HUDEP-2 (cell line): ENCODE data around the gene RABAC1.
"Not testable (repeated sequence)": the region's sequence is repeated elsewhere in the genome, so short reads cannot be mapped to it uniquely, and the experiment has no call there.

Source experiments
- DNase-seq, 76 experiments: peaks; one replicate each; lab custom pipeline; 2025; ENCODE audit not compliant: unreplicated experiment in 76 of 76; lab: John Stamatoyannopoulos, UW

The RABAC1 gene

GRCh38 chr19:41951686-41952172 is 7.4 kb downstream of the RABAC1 start:
- peak in 66 of 76 experiments; percentile 16 to 95 (median 70) for DNase-seq

DNA sequence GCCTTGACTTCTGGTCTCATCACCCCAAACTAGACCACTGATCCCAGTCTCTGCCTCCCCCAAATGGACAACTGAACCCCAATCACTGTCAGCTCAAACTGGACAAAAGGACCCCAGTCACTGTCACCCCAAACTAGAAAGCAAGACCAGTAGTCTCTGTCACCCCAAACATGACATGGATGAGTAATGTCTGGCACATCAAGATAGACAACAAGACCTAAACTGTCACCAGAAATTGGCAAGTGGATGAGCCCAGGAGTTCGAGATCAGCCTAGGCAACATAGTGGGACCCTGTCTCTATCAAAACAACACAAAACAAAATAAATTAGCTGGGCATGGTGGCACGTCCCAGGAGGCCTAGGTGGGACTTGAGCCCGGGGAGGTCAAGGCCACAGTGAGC is 12.0 kb downstream of the RABAC1 start:
- DNase-seq, result no peak

DNA sequence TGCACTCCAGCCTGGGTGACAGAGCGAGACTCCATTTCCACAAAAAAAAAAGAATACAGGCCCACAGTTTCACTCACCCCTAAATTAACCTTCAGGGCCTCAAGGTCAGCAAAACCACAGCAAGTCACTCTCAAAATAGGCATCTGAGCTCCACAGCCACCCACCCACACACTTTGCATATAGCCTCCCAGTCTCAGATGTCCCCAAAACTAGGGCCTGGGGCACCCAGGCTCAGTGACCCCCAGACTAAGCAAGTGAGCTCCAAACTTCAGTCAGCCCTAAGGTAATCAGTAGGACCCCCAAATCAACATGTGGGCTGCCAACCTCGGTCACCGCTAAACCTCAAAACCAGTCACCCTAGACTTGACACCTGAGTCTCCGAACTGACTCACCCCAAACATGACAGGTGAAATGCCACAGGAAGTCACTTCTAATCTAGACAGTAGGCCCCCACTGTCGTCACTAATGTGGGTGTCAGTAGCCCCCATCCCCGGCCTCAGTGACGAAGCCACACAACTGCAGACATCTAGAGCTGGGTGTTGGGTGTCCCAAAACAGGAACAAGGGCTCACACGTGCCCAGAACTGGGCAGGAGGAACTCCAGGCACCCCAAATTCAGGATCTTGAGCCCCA is 13.9 kb downstream of the RABAC1 start:
- DNase-seq, result no peak

- DNase-seq, result no peak
These were observed 14.8 kb downstream of the RABAC1 start for GRCh38 chr19:41944336-41944735.

DNA sequence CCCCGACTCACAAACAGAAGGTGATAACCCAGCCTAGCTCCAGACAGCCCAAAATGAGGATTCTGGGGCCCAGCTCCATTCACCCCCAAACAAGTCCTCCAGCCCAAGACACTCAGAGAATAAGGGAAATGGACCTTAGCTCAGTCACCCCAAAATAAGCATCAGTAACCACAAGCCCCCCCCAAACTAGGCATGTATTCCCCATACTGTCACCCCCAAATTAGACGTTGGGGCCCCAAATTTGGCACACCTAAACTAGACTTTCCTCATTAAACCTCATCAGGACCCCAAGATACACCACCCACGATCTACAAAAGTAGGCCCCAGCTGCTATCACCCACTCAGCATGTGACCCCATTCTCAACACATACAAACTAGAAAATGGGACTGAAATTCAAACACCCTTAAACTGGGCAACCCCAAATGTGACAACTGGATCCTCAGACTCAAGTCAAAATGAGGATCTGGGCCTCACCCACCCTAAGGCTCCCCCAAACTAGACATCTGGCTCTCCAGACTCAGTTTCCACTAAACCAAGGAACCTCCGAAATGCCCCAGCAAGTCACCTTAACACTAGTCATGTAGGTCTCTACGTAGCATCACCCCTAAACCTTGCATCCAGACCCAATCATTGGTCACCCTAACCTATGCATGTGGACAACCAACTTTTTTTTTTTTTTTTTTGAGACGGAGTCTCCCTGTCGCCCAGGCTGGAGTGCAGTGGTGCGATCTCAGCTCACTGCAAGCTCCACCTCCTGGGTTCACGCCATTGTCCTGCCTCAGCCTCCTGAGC is 17.5 kb downstream of the RABAC1 start:
- no peak for DNase-seq

DNA sequence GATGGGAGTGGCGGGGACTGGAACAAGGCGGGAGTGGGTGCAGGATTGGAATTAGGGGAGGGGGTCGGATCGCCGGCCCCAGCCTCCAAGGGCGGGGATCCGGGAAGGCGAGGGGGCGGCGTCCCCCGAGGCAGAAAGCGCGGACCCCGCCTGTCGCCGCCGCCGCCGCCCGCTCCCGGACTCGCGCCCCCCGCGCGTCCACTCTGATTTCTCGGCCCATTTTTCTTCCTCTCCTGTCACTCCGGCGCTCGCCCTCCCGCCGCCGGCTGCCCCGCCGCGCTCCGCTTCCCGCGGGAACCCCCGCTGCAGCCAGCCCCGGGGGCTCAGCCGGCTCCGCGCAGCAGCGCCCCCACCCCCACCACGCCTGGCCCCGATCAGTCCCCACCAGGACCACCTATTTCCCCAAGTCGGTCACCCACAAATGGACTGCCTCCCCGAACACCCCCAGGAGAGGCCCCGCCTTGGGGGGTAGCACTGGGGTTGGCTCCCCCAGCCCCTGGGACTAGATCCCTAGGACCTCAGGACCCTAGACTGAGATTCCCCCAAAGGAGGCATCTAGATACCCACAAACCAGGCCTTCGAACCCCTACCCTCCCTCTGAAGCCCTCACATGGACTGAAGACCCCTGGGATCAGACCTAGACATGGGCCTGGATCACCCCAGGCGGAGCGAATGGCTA is 18.3 kb downstream of the RABAC1 start:
- no peak for DNase-seq

GRCh38 chr19:41939861-41940730 is 19.0 kb downstream of the RABAC1 start:
- no peak for DNase-seq

DNA sequence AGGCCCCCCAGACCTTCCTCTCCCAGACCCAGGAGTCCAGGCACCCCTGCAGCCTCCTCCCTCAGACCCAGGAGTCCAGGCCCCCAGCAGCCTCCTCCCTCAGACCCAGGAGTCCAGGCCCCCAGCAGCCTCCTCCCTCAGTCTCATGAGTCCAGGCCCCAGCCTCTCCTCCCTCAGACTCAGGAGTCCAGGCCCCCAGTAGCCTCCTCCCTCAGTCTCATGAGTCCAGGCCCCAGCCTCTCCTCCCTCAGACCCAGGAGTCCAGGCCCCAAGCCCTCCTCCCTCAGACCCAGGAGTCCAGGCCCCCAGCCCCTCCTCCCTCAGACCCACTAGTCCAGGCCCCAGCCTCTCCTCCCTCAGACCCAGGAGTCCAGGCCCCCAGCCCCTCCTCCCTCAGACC is 19.9 kb downstream of the RABAC1 start:
- DNase-seq, result not testable (repeated sequence)

DNA sequence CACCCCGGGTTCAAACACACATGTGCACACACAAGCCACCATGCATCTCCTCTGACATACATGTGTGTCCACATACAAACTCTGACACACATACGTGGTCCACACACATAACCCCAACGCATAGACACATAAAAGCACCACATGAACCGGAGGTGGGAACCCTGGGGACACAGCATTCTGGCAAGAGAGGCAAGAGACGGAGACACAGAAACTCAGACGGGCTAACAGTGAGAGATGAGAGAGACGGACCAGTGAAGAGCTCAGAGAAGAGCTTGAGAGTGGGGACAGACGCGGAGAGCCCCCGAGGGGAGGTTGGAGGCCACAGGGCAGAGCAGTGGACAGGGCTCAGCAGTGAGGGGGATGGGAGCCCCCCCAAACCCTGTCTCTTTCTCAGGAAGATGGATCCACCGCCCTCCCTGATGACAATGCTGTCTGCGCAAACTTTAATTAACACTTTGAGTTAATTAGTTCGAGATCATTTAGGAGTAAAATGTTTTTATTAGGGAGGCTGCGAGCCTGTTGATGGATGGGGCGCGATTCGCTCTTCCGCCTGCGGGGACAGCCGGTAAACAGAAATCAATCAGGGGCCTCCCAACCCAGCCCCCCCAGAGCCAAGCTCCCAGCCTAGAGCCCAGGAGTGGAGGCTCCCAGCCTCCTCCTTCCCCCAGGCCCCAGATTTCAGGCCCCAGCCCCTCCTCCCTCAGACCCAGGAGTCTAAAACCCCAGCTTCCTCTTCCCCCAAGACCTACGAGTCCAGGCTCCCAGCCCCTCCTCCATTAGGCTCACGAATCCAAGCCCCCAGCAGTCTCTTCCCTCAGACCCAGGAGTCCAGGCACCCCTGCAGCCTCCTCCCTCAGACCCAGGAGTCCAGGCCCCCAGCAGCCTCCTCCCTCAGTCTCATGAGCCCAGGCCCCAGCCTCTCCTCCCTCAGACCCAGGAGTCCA is 21.3 kb downstream of the RABAC1 start:
- DNase-seq, result no peak

DNA sequence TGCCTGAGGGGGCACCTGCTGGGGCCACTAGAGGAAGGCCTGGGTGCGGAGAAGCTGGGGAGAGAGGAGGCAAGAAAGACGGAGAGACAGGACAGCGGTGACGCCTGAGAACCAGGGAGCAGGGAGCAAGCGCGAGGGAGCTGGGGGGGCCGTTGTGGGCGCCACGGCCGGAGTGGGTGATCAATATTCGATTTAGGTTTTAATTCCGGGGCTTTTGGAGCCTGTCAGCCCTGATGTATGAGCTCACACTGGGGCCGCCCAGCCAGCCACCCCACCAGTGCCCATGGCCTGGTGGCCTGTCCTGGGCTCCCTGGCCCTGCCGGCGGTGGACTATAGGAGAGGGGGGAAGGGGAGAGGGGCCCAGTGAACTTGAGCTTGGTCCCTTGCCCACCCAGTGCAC is 22.2 kb downstream of the RABAC1 start:
- DNase-seq, result no peak

DNA sequence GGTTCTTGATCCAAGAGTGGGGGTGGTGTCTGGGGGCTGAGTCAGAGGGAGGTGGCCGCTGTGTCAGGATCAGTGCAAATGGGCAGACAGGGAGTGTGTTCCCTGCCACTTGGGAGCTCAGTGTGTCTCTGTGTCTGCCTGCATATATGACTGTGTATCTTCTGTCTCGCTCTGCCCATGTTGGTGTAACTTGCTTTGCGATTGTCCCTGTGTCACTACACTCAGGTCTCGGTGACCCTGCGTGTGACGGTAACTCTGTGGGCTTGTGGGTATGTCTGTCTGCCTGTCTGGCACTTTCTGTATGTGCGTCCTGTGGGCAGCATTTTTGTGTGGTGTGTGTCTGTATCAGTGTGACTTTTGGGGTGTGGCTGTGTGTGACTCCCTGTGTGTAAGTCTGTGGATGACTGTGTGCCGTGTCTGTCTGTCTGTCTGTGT is 22.7 kb downstream of the RABAC1 start:
- no peak for DNase-seq

- DNase-seq, result no peak
These were observed 23.2 kb downstream of the RABAC1 start for GRCh38 chr19:41935760-41936415.

DNA sequence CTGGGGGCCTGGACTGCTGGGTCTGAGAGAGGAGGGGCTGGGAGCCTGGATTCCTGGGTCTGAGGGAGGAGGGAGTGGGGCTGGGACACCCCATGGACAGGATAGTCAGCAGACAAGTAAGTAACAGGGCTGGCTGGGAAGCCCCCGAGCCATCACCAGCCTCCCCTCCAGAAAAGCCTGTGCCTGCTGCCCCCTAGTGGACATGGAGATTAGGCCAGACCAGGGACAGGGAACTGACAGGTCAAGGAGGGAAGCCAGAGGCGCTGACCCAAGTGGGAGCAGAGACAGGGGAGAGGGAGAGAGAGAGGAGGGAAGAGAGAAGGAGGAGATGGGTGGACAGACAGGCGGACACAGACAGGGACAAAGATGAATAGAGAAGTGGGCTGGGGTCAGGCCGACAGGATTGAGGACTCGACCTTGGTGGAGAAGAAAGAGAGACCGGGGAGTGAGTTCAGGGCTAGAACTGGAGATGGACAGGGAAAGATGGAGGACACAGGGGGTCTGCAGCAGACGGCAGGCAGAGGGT is 24.2 kb downstream of the RABAC1 start:
- DNase-seq, result peak in 47 of 76 experiments; percentile 12 to 74 (median 48)

GRCh38 chr19:41933693-41934426 is 25.3 kb downstream of the RABAC1 start:
- no peak for DNase-seq

- DNase-seq, result no peak
These were observed 26.3 kb downstream of the RABAC1 start for GRCh38 chr19:41932720-41933332.

- DNase-seq, result no peak
These were observed 26.8 kb downstream of the RABAC1 start for GRCh38 chr19:41932259-41932719.

DNA sequence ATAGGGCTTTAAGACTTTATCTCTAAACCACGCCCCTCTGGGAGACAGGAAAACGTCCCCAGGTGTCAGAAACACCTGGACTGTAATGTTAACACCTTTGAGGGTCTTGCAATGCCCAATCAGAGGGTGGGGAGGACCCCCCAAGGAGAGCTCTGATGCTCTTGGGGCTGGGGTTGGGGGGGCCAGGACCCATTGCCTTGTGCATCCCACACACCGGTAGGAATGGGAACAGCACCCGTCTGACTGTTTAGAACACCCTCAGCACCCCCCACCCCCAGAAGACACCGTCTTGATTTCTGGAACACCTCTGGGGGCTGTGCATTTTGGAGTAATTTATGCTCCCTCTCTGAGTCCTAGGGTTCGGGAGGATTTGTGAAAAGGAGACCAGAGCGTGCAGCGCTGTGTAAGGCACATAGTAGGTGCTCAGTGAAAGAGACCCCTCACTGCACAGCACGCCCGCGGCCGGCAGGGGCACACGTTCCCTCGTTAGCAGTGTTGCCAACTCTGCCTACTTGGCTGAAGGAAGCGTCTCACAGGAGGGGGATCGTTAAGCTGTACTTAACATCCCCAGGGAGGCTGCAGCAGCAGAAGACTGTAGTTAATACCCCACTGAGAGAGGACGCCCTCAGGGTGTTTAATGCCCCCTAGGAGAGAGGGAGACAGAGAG is 28.1 kb downstream of the RABAC1 start:
- peak in 8 of 76 experiments; percentile 14 to 34 (median 20) for DNase-seq
